K562 (cell line): Measurements from ENCODE around the gene TRAPPC12.

Source experiments
- CTCF ChIP-seq, 3 experiments: IDR thresholded peaks in 2 of 3; conservative IDR thresholded peaks in 1 of 3; 2 replicates each; pipeline ENCODE4 v1.5.1; 2011 to 2012; ENCODE audit warnings: low read length in 3 of 3, mild to moderate bottlenecking in 3 of 3, control low read depth in 2 of 3, improper control_type of control experiment in 1 of 3, inconsistent platforms in 1 of 3, low read depth in 1 of 3, mixed read lengths in 1 of 3, moderate library complexity in 1 of 3; ENCODE audit not compliant: insufficient read depth in 2 of 3
- HDAC8 ChIP-seq: fragments of 450-650 bp; IDR thresholded peaks from 2 replicates; pipeline ENCODE4 v1.6.1; 2016; ENCODE audit warnings: mild to moderate bottlenecking, missing genetic modification characterization, moderate library complexity, missing compliant biosample characterization
- NFRKB ChIP-seq: fragments of 450-650 bp; IDR thresholded peaks from 2 replicates; pipeline ENCODE4 v1.6.1; 2016; ENCODE audit warnings: low read depth
- NR3C1 ChIP-seq: sonication (generic); formaldehyde crosslinking; IDR thresholded peaks from 2 replicates; pipeline ENCODE4 v1.8.1; 2022; ENCODE audit warnings: missing genetic modification reagents
- PPARD ChIP-seq: fragments of 250-450 bp; sonication (Bioruptor Pico); IDR thresholded peaks from 2 replicates; pipeline ENCODE4 v1.8.0; 2022; ENCODE audit warnings: inconsistent platforms, mild to moderate bottlenecking, moderate library complexity
- SREBF2 ChIP-seq: sonication (generic); formaldehyde crosslinking; IDR thresholded peaks from 2 replicates; pipeline ENCODE4 v1.4.0; 2020; ENCODE audit warnings: mild to moderate bottlenecking, missing genetic modification reagents
- ZKSCAN3 ChIP-seq: fragments of 250-450 bp; sonication (Bioruptor Pico); IDR thresholded peaks from 2 replicates; pipeline ENCODE4 v1.4.0; 2020
- ZNF143 ChIP-seq: sonication (generic); formaldehyde crosslinking; IDR thresholded peaks from 2 replicates; pipeline ENCODE4 v1.9.0; 2022; ENCODE audit warnings: mild to moderate bottlenecking, missing genetic modification reagents

GRCh38 chr2:3365219-3365618 lies 14.3 kb upstream of the TRAPPC12 start:
- TF ChIP-seq HDAC8 (tag) = no peak
- no peak for TF ChIP-seq ZNF143 (CRISPR knock-in tag)
- TF ChIP-seq SREBF2 = no peak
- TF ChIP-seq NFRKB = no peak
- no peak for TF ChIP-seq ZKSCAN3 (CRISPR knock-in tag)
- TF ChIP-seq CTCF (IDR thresholded peaks at IDR 0.05 in 2 of 3, conservative IDR thresholded peaks at IDR 0.05 in 1 of 3; ENCODE audit: insufficient read depth in 2 of 3, low read depth in 1 of 3, low read length in 3 of 3) = no peak
- TF ChIP-seq NR3C1 (CRISPR knock-in tag) = no peak
- TF ChIP-seq PPARD (CRISPR knock-in tag) = no peak
